Endothelial cell of umbilical vein (primary cell): ENCODE data around the gene PLB1. TPM values are rescaled to one million over a fixed set of nuclear protein-coding genes. Genes with fewer than 3 reads are reported as not detected.

ENCODE experiments used
- Bru-seq: library from RNA; stranded (reverse); fragments of 400-500 nt; gene quantifications from one replicate; lab custom pipeline; 2021; lab: Mats Ljungman, UMichigan
- BruChase-seq, 2 experiments: library from RNA; stranded (reverse); fragments of 400-500 nt; gene quantifications; one replicate each; lab custom pipeline; 2021; lab: Mats Ljungman, UMichigan
- BruUV-seq: library from RNA; stranded (reverse); fragments of 400-500 nt; replicated peaks from 2 replicates; lab custom pipeline; 2021; lab: Mats Ljungman, UMichigan
- CTCF ChIA-PET: fragments of 300-600, 350-600 bp; sonication (Branson Sonifier 250); formaldehyde crosslinking; loops from one replicate; lab custom pipeline; 2021; ENCODE audit warnings: antibody characterized with exemption, inconsistent platforms; lab: Charles Lee
- POLR2A ChIA-PET: fragments of 300-600, 350-600 bp; sonication (Branson Sonifier 250); formaldehyde crosslinking; loops from one replicate; lab custom pipeline; 2021; ENCODE audit warnings: antibody characterized with exemption, inconsistent platforms; lab: Charles Lee
- DNase-seq: peaks from one replicate; pipeline ENCODE4 v3.0.0-alpha.2; 2011; ENCODE audit warnings: low read depth, low spot score
- FAIRE-seq: peaks from 2 replicates; lab custom pipeline; 2011; peaks lifted over from hg19 to GRCh38; lab: Jason Lieb, UNC
- H2AFZ ChIP-seq: 2 replicates; pipeline ENCODE4 v1.6.0; 2012; ENCODE audit warnings: low read depth, low read length, control low read depth, inconsistent platforms
- H3K27ac ChIP-seq: 2 replicates; pipeline ENCODE4 v1.5.1; 2011; ENCODE audit warnings: low read depth, mild to moderate bottlenecking, control low read depth, low read length, moderate library complexity; ENCODE audit not compliant: insufficient read depth
- H3K27me3 ChIP-seq, 2 experiments: 2 replicates each; pipeline versions ENCODE4 v1.6.0 to v1.6.1; 2011; ENCODE audit warnings: low read length in 2 of 2, mixed read lengths in 1 of 2; ENCODE audit not compliant: control insufficient read depth in 2 of 2, insufficient read depth in 2 of 2
- H3K36me3 ChIP-seq, 2 experiments: 2 replicates in 1 of 2; 3 replicates in 1 of 2; pipeline ENCODE4 v1.5.1; 2011; ENCODE audit warnings: low read length in 2 of 2, mild to moderate bottlenecking in 1 of 2, moderate library complexity in 1 of 2; ENCODE audit not compliant: control insufficient read depth in 2 of 2, insufficient read depth in 2 of 2; ENCODE audit errors: extremely low read depth in 1 of 2
- H3K4me1 ChIP-seq: 3 replicates; pipeline ENCODE4 v1.5.1; 2011; ENCODE audit warnings: mild to moderate bottlenecking, low read length; ENCODE audit not compliant: control insufficient read depth, insufficient read depth; ENCODE audit errors: extremely low read depth
- H3K4me2 ChIP-seq: 2 replicates; pipeline ENCODE4 v1.6.1; 2011; ENCODE audit warnings: low read length, control low read depth, mixed read lengths; ENCODE audit not compliant: insufficient read depth
- H3K4me3 ChIP-seq, 3 experiments: fragments of 200-600 bp in 1 of 3; sonication (generic), shearing (Covaris generic) in 1 of 3; replicated peaks in 1 of 3; 2 replicates each; pipeline ENCODE4 v1.5.1; 2011 to 2016; ENCODE audit warnings: control low read depth in 3 of 3, low read length in 3 of 3, mild to moderate bottlenecking in 2 of 3, inconsistent platforms in 1 of 3, low read depth in 1 of 3, moderate library complexity in 1 of 3; ENCODE audit not compliant: insufficient read depth in 1 of 3
- H3K79me2 ChIP-seq: 2 replicates; pipeline ENCODE4 v1.6.0; 2012; ENCODE audit warnings: low read length, inconsistent platforms; ENCODE audit not compliant: control insufficient read depth, insufficient read depth
- H3K9ac ChIP-seq: replicated peaks from 2 replicates; pipeline ENCODE3; 2011; ENCODE audit warnings: low read length, control low read depth; ENCODE audit not compliant: insufficient read depth; ENCODE audit errors: extremely low read depth
- H3K9me1 ChIP-seq: replicated peaks from 3 replicates; pipeline ENCODE4 v1.6.0; 2011; ENCODE audit warnings: mild to moderate bottlenecking, low read length; ENCODE audit not compliant: control insufficient read depth, insufficient read depth; ENCODE audit errors: extremely low read depth
- H3K9me3 ChIP-seq: replicated peaks from 2 replicates; pipeline ENCODE4 v1.5.1; 2012; ENCODE audit warnings: low read length, inconsistent platforms; ENCODE audit not compliant: control insufficient read depth, insufficient read depth
- H4K20me1 ChIP-seq: replicated peaks from 2 replicates; pipeline ENCODE3; 2011; ENCODE audit warnings: mild to moderate bottlenecking, low read length; ENCODE audit not compliant: control insufficient read depth, insufficient read depth; ENCODE audit errors: extremely low read depth
- EZH2 ChIP-seq: IDR thresholded peaks from 2 replicates; pipeline ENCODE4 v1.6.1; 2012; ENCODE audit warnings: borderline replicate concordance, low read depth, mild to moderate bottlenecking, moderate library complexity, low read length, inconsistent platforms; ENCODE audit not compliant: severe bottlenecking
- FOS ChIP-seq: IDR thresholded peaks from 2 replicates; pipeline ENCODE4 v1.6.1; 2011; ENCODE audit warnings: mild to moderate bottlenecking, low read length, moderate library complexity, borderline replicate concordance; ENCODE audit not compliant: insufficient read depth
- GATA2 ChIP-seq: IDR thresholded peaks from 2 replicates; pipeline ENCODE4 v1.7.0; 2011; ENCODE audit warnings: low read depth, mild to moderate bottlenecking, moderate library complexity, mixed read lengths, low read length; ENCODE audit not compliant: insufficient read length, insufficient read depth
- JUN ChIP-seq: IDR thresholded peaks from 2 replicates; pipeline ENCODE4 v1.6.1; 2011; ENCODE audit warnings: borderline replicate concordance, low read depth; ENCODE audit not compliant: insufficient read length, insufficient read depth
- POLR2A ChIP-seq: IDR thresholded peaks from 2 replicates; pipeline ENCODE4 v1.6.1; 2012; ENCODE audit warnings: low read depth, mild to moderate bottlenecking, control low read depth, low read length
- POLR2AphosphoS5 ChIP-seq: IDR thresholded peaks from 2 replicates; pipeline ENCODE4 v1.6.1; 2012; ENCODE audit warnings: low read depth, mild to moderate bottlenecking, control low read depth, low read length, moderate library complexity; ENCODE audit not compliant: insufficient read depth
- dilution Hi-C: fragments of 300-500 bp; cut with MboI; formaldehyde crosslinking; loops from one replicate; pipeline ENCODE4 v1.15.0; 2019; ENCODE audit warnings: low sequenced_read_pairs; ENCODE audit not compliant: extremely low pct_ligation_motif_present
- intact Hi-C: fragments of 100-400 bp; cut with micrococcal nuclease; formaldehyde crosslinking; loops from one replicate; pipeline ENCODE4 v1.10.0; 2022
- long read RNA-seq: library from polyadenylated mRNA; stranded (forward); transcript quantifications from one replicate; pipeline ENCODE4 v2.0.0, GENCODE V29; 2021
- polyA minus RNA-seq, 3 experiments: library from RNA; depleted of rRNA, polyadenylated mRNA; stranded (reverse); fragments of >200 nt; gene quantifications; 1 replicate in 1 of 3; 2 replicates in 2 of 3; pipeline ENCODE4 v1.2.3, GENCODE V29; 2011
- polyA plus RNA-seq, 4 experiments: library from polyadenylated mRNA; depleted of rRNA in 3 of 4; stranded (reverse) in 3 of 4; unstranded in 1 of 4; fragments of >200 nt; gene quantifications; 2 replicates each; pipeline versions ENCODE4 v1.2.1 to v1.2.3, GENCODE V29; 2011 to 2012; ENCODE audit warnings: missing spikeins in 1 of 4
- total RNA-seq: library from RNA; stranded (reverse); gene quantifications from 2 replicates; pipeline ENCODE4 v1.2.3, GENCODE V29; 2021

Gene PLB1, protein sequence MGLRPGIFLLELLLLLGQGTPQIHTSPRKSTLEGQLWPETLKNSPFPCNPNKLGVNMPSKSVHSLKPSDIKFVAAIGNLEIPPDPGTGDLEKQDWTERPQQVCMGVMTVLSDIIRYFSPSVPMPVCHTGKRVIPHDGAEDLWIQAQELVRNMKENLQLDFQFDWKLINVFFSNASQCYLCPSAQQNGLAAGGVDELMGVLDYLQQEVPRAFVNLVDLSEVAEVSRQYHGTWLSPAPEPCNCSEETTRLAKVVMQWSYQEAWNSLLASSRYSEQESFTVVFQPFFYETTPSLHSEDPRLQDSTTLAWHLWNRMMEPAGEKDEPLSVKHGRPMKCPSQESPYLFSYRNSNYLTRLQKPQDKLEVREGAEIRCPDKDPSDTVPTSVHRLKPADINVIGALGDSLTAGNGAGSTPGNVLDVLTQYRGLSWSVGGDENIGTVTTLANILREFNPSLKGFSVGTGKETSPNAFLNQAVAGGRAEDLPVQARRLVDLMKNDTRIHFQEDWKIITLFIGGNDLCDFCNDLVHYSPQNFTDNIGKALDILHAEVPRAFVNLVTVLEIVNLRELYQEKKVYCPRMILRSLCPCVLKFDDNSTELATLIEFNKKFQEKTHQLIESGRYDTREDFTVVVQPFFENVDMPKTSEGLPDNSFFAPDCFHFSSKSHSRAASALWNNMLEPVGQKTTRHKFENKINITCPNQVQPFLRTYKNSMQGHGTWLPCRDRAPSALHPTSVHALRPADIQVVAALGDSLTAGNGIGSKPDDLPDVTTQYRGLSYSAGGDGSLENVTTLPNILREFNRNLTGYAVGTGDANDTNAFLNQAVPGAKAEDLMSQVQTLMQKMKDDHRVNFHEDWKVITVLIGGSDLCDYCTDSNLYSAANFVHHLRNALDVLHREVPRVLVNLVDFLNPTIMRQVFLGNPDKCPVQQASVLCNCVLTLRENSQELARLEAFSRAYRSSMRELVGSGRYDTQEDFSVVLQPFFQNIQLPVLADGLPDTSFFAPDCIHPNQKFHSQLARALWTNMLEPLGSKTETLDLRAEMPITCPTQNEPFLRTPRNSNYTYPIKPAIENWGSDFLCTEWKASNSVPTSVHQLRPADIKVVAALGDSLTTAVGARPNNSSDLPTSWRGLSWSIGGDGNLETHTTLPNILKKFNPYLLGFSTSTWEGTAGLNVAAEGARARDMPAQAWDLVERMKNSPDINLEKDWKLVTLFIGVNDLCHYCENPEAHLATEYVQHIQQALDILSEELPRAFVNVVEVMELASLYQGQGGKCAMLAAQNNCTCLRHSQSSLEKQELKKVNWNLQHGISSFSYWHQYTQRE (N-terminal part only)
- total RNA-seq (0.80 and 1.1 TPM in 2 replicates), polyA plus RNA-seq (0.08 and 0.75 TPM in 2 replicates), polyA minus RNA-seq (1.8 TPM in 1 of 2 replicates, not detected in the other), Bru-seq, nascent RNA (percentile 14 among the genes with signal in this experiment), BruChase-seq, experiment 1, labeled RNA remaining after a 6-hour chase (percentile 6 among the genes with signal in this experiment), BruChase-seq, experiment 2, labeled RNA remaining after a 2-hour chase (percentile 10 among the genes with signal in this experiment)
- polyA plus RNA-seq (2011; cell fraction: cytosol; rRNA removed) = 0.21 and 0.41 TPM in 2 replicates
- polyA plus RNA-seq (2011; cell fraction: nucleus; rRNA removed) = 1.2 and 2.6 TPM in 2 replicates
- polyA plus RNA-seq (2012) = 0.56 and 0.79 TPM in 2 replicates
- polyA minus RNA-seq (2011; cell fraction: cytosol; rRNA and poly(A)+ RNA removed) = 4.1 TPM
- polyA minus RNA-seq (2011; cell fraction: nucleus; rRNA and poly(A)+ RNA removed) = 1.1 and 1.3 TPM in 2 replicates
- long read RNA-seq, partial matches to known transcripts = 2 of 4 reads
- long read RNA-seq, other reads (novel, unspliced or antisense) = 2 of 4 reads

DNA sequence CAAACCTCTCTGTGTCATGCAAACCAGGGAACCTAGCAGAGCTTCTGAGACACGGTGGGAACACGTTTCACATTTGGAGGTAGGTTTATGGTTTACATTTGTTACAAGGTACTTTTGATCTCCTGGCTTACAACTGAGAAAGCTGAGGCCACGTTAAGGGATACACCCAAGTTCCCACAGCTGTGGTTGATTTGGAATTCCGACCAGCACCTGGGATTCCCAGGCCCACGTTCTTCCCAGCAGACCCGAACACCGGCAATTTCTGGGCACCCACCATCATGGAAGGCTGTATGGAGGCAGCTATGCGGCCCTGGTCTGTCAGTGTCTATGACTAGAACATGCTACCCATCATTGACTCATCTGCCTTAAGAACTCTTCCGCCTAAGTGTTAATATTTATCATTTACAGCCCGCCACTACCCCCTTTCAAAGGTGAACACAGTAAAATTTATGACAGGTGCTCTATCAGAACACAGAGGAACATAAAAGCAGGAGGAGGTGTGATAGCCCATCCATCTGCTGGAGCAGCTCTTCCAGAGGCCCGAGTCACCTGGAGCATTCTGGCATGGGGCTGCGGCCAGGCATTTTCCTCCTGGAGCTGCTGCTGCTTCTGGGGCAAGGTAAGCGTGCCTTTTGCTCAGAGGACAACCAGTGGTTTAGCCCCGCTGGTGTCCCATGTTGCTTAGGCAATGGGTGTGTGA, at the start of gene PLB1:
Gene PLB1, plus strand, starts transcription at position 510 of the 700 bp plus-strand sequence. Its CDS starts 55 bp downstream, at position 565.
- Histone ChIP-seq H3K9ac (no peak within 1 kb of the TSS), H3K27me3 (peaks cover 4 to 10% of the 10 kb centered on the region in 2 experiments), H3K4me1 (no peaks in the 10 kb centered on the region), H3K36me3 (no peaks in the 10 kb centered on the region), H3K4me2 (no peak within 1 kb of the TSS), H2AFZ (no peak within 1 kb of the TSS), H3K27ac (no peak within 1 kb of the TSS), H3K79me2 (no peaks in the 10 kb centered on the region), H3K9me1 (no peaks in the 10 kb centered on the region), H3K9me3 (no peaks in the 10 kb centered on the region), H4K20me1 (no peaks in the 10 kb centered on the region), H3K4me3 (no peak within 1 kb of the TSS)
- dilution Hi-C loops = no loop called here
- BruUV-seq = no TSS peak
- intact Hi-C loops = loop anchor here (1.0 kb wide), 1 partner anchor 26 kb away; no protein-coding TSS in a partner anchor
- POLR2A ChIA-PET = no interaction called here
- FAIRE-seq (no peak), DNase-seq (no peak)
- TF ChIP-seq JUN (no peak), POLR2AphosphoS5 (no peak), GATA2 (no peak), POLR2A (no peak), FOS (no peak), EZH2 (no peak)
- CTCF ChIA-PET = no interaction called here
